ENCODE results near the gene FMN1. TPM values are rescaled to one million over a fixed set of nuclear protein-coding genes. Genes with fewer than 3 reads are reported as not detected.

FMN1 gene
- total RNA-seq, 1 experiment from 2014 or later: 2.4 TPM

DNA sequence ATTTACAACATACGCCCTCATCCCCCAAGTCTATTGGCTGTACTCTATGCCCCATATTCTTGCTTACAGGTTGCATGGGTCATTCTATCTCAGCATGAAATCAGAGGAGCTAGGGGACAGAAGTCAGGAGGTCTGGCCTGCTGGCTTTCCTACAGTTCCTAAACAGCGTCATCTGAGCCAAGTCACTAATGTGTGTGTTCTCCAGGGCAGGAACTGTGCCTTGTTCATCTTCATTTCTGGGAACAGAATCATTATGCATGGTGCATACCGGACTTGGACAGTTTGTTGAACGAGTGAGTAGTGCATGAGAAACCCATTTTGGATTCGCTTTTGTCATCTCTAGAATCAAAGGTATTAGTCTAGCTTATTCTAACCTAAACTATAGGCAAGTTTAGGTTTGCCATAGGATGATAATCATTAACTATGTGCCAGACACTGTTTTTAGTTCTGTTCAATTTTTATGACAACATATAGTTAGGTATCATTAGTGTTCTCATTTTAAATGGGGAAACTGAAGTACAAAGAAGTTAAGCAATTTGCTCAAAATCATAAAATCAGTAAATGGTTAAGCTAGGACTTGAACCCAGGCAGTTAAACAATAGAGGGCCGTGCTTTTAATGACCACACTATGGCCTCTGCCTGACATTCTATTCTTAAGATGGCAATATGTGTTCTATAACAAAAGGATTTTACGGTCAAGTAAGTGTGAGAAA lies 105.2 kb downstream of the FMN1 start:
- no peaks in the 10 kb centered on the region for H4K20me1 ChIP-seq (ENCODE audit: low read length)
- H3K36me3 ChIP-seq (ENCODE audit: low read depth, low read length): no peaks in the 10 kb centered on the region
- no peak for DNase-seq
- H3K4me3 ChIP-seq (ENCODE audit: low read length): no peak overlapping the region
- intact Hi-C loops (cut with micrococcal nuclease): loop anchor here (5.0 kb wide), 1 partner anchor 613 kb away; no protein-coding TSS in a partner anchor
- no peaks in the 10 kb centered on the region for H3K27me3 ChIP-seq (ENCODE audit: low read length)
- no peaks in the 10 kb centered on the region for H3K9me3 ChIP-seq (ENCODE audit: low read length)
- no peak overlapping the region for H3K4me2 ChIP-seq (ENCODE audit: low read length)
- H3K9me2 ChIP-seq (replicated peaks; ENCODE audit: low read length): no peaks in the 10 kb centered on the region
- no peaks in the 10 kb centered on the region for H3F3A ChIP-seq (ENCODE audit: low read length, unreplicated experiment)
- no peak overlapping the region for H2AFZ ChIP-seq (ENCODE audit: low read length)
- peaks cover 29% of the 10 kb centered on the region for H3K4me1 ChIP-seq (ENCODE audit: insufficient read depth, low read length)
- no peak overlapping the region for H3K27ac ChIP-seq (ENCODE audit: low read length)
- H3K9ac ChIP-seq (ENCODE audit: low read length): no peak overlapping the region
- ATAC-seq: no peak
- TF ChIP-seq, protein P1, sequence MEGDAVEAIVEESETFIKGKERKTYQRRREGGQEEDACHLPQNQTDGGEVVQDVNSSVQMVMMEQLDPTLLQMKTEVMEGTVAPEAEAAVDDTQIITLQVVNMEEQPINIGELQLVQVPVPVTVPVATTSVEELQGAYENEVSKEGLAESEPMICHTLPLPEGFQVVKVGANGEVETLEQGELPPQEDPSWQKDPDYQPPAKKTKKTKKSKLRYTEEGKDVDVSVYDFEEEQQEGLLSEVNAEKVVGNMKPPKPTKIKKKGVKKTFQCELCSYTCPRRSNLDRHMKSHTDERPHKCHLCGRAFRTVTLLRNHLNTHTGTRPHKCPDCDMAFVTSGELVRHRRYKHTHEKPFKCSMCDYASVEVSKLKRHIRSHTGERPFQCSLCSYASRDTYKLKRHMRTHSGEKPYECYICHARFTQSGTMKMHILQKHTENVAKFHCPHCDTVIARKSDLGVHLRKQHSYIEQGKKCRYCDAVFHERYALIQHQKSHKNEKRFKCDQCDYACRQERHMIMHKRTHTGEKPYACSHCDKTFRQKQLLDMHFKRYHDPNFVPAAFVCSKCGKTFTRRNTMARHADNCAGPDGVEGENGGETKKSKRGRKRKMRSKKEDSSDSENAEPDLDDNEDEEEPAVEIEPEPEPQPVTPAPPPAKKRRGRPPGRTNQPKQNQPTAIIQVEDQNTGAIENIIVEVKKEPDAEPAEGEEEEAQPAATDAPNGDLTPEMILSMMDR (conservative IDR thresholded peaks at IDR 0.05; ENCODE audit: low read depth, low read length): no peak
- no peak for TF ChIP-seq EZH2 (IDR thresholded peaks at IDR 0.05; ENCODE audit: low read length, unreplicated experiment)
- TF ChIP-seq EZH2phosphoT487 (IDR thresholded peaks at IDR 0.05; ENCODE audit: borderline replicate concordance, low read length): no peak
- CTCF ChIA-PET: interaction anchor here (0.5 to 1.2 kb wide), 2 partner anchors 43 to 440 kb away, joined by 3 to 4 read pairs; no protein-coding TSS in a partner anchor
- H3K79me2 ChIP-seq (ENCODE audit: low read length): no peaks in the 10 kb centered on the region
- BruUV-seq (replicated peaks): no TSS peak
- POLR2A ChIA-PET (ENCODE audit: unreplicated experiment): interaction anchor here (0.7 kb wide), 1 partner anchor 9 kb away, joined by 3 read pairs; no protein-coding TSS in a partner anchor

DNA sequence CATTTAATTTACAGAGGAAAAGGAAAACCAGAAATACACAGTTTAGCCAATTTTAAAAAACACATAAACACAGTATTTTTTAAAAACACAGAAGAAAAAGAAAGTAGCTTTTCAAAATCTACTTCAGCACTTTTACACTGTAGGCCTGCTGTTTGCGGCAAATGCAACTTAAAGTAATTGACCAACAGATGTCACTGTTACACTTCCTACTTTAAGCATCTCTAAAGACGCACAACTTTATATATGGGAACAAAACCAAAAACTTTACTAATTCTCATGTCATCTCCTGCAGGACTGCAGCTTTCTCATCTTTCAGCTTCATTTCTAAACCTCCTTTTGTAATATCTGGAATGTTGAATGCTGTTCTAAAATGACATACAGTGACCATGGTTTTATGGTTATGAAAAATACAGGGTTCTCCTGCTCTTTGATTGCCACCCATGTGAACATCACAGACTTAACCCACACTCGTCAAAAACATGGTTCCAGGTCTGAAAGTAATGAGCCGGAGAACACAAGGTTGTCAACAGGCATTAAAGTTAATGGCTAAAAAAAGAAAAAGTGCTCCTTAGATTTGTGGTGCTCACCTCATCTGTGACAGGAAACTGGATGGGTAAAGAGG lies 107.9 kb downstream of the FMN1 start:
- Histone ChIP-seq H3K9me3 (ENCODE audit: low read length) (no peaks in the 10 kb centered on the region), H4K20me1 (ENCODE audit: low read length) (no peaks in the 10 kb centered on the region), H3K4me1 (ENCODE audit: insufficient read depth, low read length) (peaks cover 49% of the 10 kb centered on the region), H3K4me3 (ENCODE audit: low read length) (no peak overlapping the region), H3F3A (ENCODE audit: low read length, unreplicated experiment) (no peaks in the 10 kb centered on the region), H3K79me2 (ENCODE audit: low read length) (no peaks in the 10 kb centered on the region), H3K27me3 (ENCODE audit: low read length) (no peaks in the 10 kb centered on the region), H3K36me3 (ENCODE audit: low read depth, low read length) (no peaks in the 10 kb centered on the region), H3K9ac (ENCODE audit: low read length) (no peak overlapping the region), H3K27ac (ENCODE audit: low read length) (0 out of 2 replicates have a peak overlapping the region, but pooled peaks have one; percentile 14), H3K9me2 (replicated peaks; ENCODE audit: low read length) (no peaks in the 10 kb centered on the region), H3K4me2 (ENCODE audit: low read length) (peak overlapping the region; percentile 17), H2AFZ (ENCODE audit: low read length) (0 out of 2 replicates have a peak overlapping the region, but pooled peaks have one; percentile 2)
- ATAC-seq (peak; percentile 83), DNase-seq (peak; percentile 84)
- intact Hi-C loops (cut with micrococcal nuclease): loop anchor here (1.0 to 5.0 kb wide), 4 partner anchors 46 to 616 kb away; no protein-coding TSS in a partner anchor
- no TSS peak for BruUV-seq (replicated peaks)
- POLR2A ChIA-PET (ENCODE audit: unreplicated experiment): no interaction called here
- TF ChIP-seq, protein P1 (conservative IDR thresholded peaks at IDR 0.05; ENCODE audit: low read depth, low read length): peak; percentile 84
- no peak for TF ChIP-seq EZH2phosphoT487 (IDR thresholded peaks at IDR 0.05; ENCODE audit: borderline replicate concordance, low read length)
- no peak for TF ChIP-seq EZH2 (IDR thresholded peaks at IDR 0.05; ENCODE audit: low read length, unreplicated experiment)
- CTCF ChIA-PET: interaction anchor here (0.5 to 2.9 kb wide), 13 partner anchors 9 to 206 kb away, joined by 3 to 38 read pairs (median 4); no protein-coding TSS in a partner anchor

All from PC-3 (cell line).